IMR-90 (cell line): ENCODE measurements around the gene KRTAP12-3. TPM values are rescaled to one million over a fixed set of nuclear protein-coding genes. Genes with fewer than 3 reads are reported as not detected.

Experiments used
- ATAC-seq: fragments of 200-7000 bp; cut with Tn5 transposase; 2 replicates; pipeline ENCODE4 v1.9.1; 2020; ENCODE audit warnings: low read depth, mild to moderate bottlenecking, moderate library complexity
- BruUV-seq: library from RNA; stranded (reverse); fragments of 400-500 nt; replicated peaks from 2 replicates; lab custom pipeline; 2021; lab: Mats Ljungman, UMichigan
- CTCF ChIA-PET: fragments of 300-600 bp; formaldehyde crosslinking; extraction: SDS; loops from one replicate; lab custom pipeline; 2021; ENCODE audit warnings: antibody characterized with exemption; lab: Yijun Ruan, JAX
- POLR2A ChIA-PET: fragments of 300-600 bp; sonication (Branson Sonifier 250); formaldehyde crosslinking; loops from one replicate; lab custom pipeline; 2022; ENCODE audit warnings: antibody characterized with exemption; ENCODE audit not compliant: unreplicated experiment; lab: Charles Lee
- DNase-seq: peaks from one replicate; pipeline ENCODE4 v3.0.0; 2013
- H2AFZ ChIP-seq: replicated peaks from 2 replicates; pipeline ENCODE3; 2013; ENCODE audit warnings: low read length, mild to moderate bottlenecking; ENCODE audit not compliant: poor library complexity
- H2AK5ac ChIP-seq: 2 replicates; pipeline ENCODE4 v1.6.1; 2013; ENCODE audit warnings: low read depth, low read length, inconsistent platforms
- H2AK9ac ChIP-seq: replicated peaks from 2 replicates; pipeline ENCODE3; 2013; ENCODE audit warnings: mild to moderate bottlenecking, low read depth, low read length, moderate library complexity; ENCODE audit not compliant: poor library complexity
- H2BK120ac ChIP-seq: 2 replicates; pipeline ENCODE4 v1.6.1; 2013; ENCODE audit warnings: low read depth, low read length, inconsistent platforms
- H2BK15ac ChIP-seq: 3 replicates; pipeline ENCODE4 v1.6.1; 2013; ENCODE audit warnings: low read depth, low read length, inconsistent platforms
- H2BK20ac ChIP-seq: 2 replicates; pipeline ENCODE4 v1.6.1; 2013; ENCODE audit warnings: low read depth, mild to moderate bottlenecking, inconsistent platforms, low read length, moderate library complexity
- H2BK5ac ChIP-seq: 2 replicates; pipeline ENCODE4 v1.6.1; 2013; ENCODE audit warnings: mild to moderate bottlenecking, low read depth, low read length, inconsistent platforms; ENCODE audit not compliant: poor library complexity, severe bottlenecking
- H3K14ac ChIP-seq: replicated peaks from 2 replicates; pipeline ENCODE4 v1.6.1; 2013; ENCODE audit warnings: low read depth, low read length, inconsistent platforms
- H3K18ac ChIP-seq: 2 replicates; pipeline ENCODE4 v1.6.1; 2013; ENCODE audit warnings: low read depth, low read length, control low read depth
- H3K23ac ChIP-seq: 2 replicates; pipeline ENCODE4 v1.6.1; 2013; ENCODE audit warnings: low read depth, low read length, inconsistent platforms
- H3K27ac ChIP-seq: 2 replicates; pipeline ENCODE4 v1.5.1; 2013; ENCODE audit warnings: mild to moderate bottlenecking, control low read depth, low read length; ENCODE audit not compliant: insufficient read depth
- H3K27me3 ChIP-seq: 2 replicates; pipeline ENCODE4 v1.6.1; 2013; ENCODE audit warnings: low read length; ENCODE audit not compliant: control insufficient read depth, insufficient read depth
- H3K36me3 ChIP-seq: 2 replicates; pipeline ENCODE4 v1.6.1; 2013; ENCODE audit warnings: low read length, mixed read lengths; ENCODE audit not compliant: control insufficient read depth, insufficient read depth
- H3K4ac ChIP-seq: 2 replicates; pipeline ENCODE4 v1.6.1; 2013; ENCODE audit warnings: low read depth, low read length, inconsistent platforms
- H3K4me1 ChIP-seq: 2 replicates; pipeline ENCODE4 v1.6.1; 2013; ENCODE audit warnings: low read length, mixed read lengths; ENCODE audit not compliant: control insufficient read depth, insufficient read depth
- H3K4me2 ChIP-seq: 2 replicates; pipeline ENCODE4 v1.6.1; 2013; ENCODE audit warnings: low read depth, mild to moderate bottlenecking, control low read depth, low read length, moderate library complexity
- H3K4me3 ChIP-seq: 2 replicates; pipeline ENCODE4 v1.5.1; 2013; ENCODE audit warnings: low read depth, mild to moderate bottlenecking, control low read depth, low read length, moderate library complexity; ENCODE audit not compliant: insufficient read depth
- H3K56ac ChIP-seq: 2 replicates; pipeline ENCODE4 v1.6.1; 2013; ENCODE audit warnings: low read length, inconsistent platforms; ENCODE audit not compliant: insufficient read depth; ENCODE audit errors: extremely low read depth
- H3K79me1 ChIP-seq, 2 experiments: 2 replicates each; pipeline ENCODE4 v1.6.1; 2013; ENCODE audit warnings: low read length in 2 of 2, inconsistent platforms in 1 of 2, low read depth in 1 of 2
- H3K9ac ChIP-seq: 2 replicates; pipeline ENCODE4 v1.6.1; 2013; ENCODE audit warnings: low read depth, low read length, control low read depth
- H3K9me1 ChIP-seq: 2 replicates; pipeline ENCODE4 v1.6.1; 2013; ENCODE audit warnings: low read length, inconsistent platforms; ENCODE audit not compliant: insufficient read depth
- H3K9me3 ChIP-seq: 2 replicates; pipeline ENCODE4 v1.6.1; 2013; ENCODE audit warnings: low read length; ENCODE audit not compliant: control insufficient read depth, insufficient read depth
- H4K20me1 ChIP-seq: 2 replicates; pipeline ENCODE4 v1.6.1; 2013; ENCODE audit warnings: low read length, inconsistent platforms; ENCODE audit not compliant: insufficient read depth
- H4K5ac ChIP-seq: 2 replicates; pipeline ENCODE4 v1.6.1; 2013; ENCODE audit warnings: mild to moderate bottlenecking, low read depth, low read length, control low read depth
- H4K8ac ChIP-seq, 2 experiments: 2 replicates each; pipeline ENCODE4 v1.6.1; 2013; ENCODE audit warnings: low read depth in 2 of 2, low read length in 2 of 2, control low read depth in 1 of 2, inconsistent platforms in 1 of 2
- H4K91ac ChIP-seq: 2 replicates; pipeline ENCODE4 v1.6.1; 2013; ENCODE audit warnings: low read depth, low read length, inconsistent platforms; ENCODE audit not compliant: insufficient read depth
- BHLHE40 ChIP-seq: fragments of 150-350 bp; IDR thresholded peaks from 2 replicates; pipeline ENCODE4 v1.6.1; 2016; ENCODE audit warnings: mild to moderate bottlenecking, low read depth, low read length
- CEBPB ChIP-seq: IDR thresholded peaks from 2 replicates; pipeline ENCODE4 v1.6.1; 2012; ENCODE audit warnings: low read depth, low read length, improper control_type of control experiment
- CHD1 ChIP-seq: IDR thresholded peaks from 2 replicates; pipeline ENCODE4 v1.6.1; 2012; ENCODE audit warnings: low read depth, low read length, improper control_type of control experiment
- FOS ChIP-seq: fragments of 150-350 bp; IDR thresholded peaks from 2 replicates; pipeline ENCODE4 v1.6.1; 2016; ENCODE audit warnings: low read depth, low read length
- MAFK ChIP-seq: IDR thresholded peaks from 2 replicates; pipeline ENCODE4 v1.6.1; 2012; ENCODE audit warnings: low read depth, low read length, improper control_type of control experiment
- MAZ ChIP-seq: IDR thresholded peaks from 2 replicates; pipeline ENCODE4 v1.6.1; 2012; ENCODE audit warnings: low read depth, mild to moderate bottlenecking, low read length, improper control_type of control experiment, moderate library complexity, borderline replicate concordance
- MXI1 ChIP-seq: IDR thresholded peaks from 2 replicates; pipeline ENCODE4 v1.6.1; 2012; ENCODE audit warnings: low read depth, mild to moderate bottlenecking, low read length, moderate library complexity, borderline replicate concordance
- NFE2L2 ChIP-seq: fragments of 150-350 bp; IDR thresholded peaks from 2 replicates; pipeline ENCODE4 v1.6.1; 2016; ENCODE audit warnings: low read depth, mild to moderate bottlenecking, low read length
- POLR2A ChIP-seq: IDR thresholded peaks from 2 replicates; pipeline ENCODE4 v1.6.1; 2012; ENCODE audit warnings: mild to moderate bottlenecking, low read depth, low read length
- RAD21 ChIP-seq: IDR thresholded peaks from 2 replicates; pipeline ENCODE4 v1.6.1; 2012; ENCODE audit warnings: low read length, improper control_type of control experiment
- RCOR1 ChIP-seq: IDR thresholded peaks from 2 replicates; pipeline ENCODE4 v1.6.1; 2012; ENCODE audit warnings: mild to moderate bottlenecking, low read length, improper control_type of control experiment; ENCODE audit not compliant: insufficient replicate concordance
- RFX5 ChIP-seq: IDR thresholded peaks from 2 replicates; pipeline ENCODE4 v1.8.0; 2012; ENCODE audit warnings: low read depth, mild to moderate bottlenecking, low read length, moderate library complexity
- SMC3 ChIP-seq: fragments of 150-350 bp; IDR thresholded peaks from 2 replicates; pipeline ENCODE4 v1.6.1; 2016; ENCODE audit warnings: low read depth, mild to moderate bottlenecking, antibody characterized with exemption, low read length, moderate library complexity
- WGBS, 2 experiments: methylation state at CpG; one replicate each; pipeline versions ENCODE4 v1.1.5 to v1.1.7; 2013; ENCODE audit warnings: missing lambda C conversion rate in 2 of 2; ENCODE audit not compliant: insufficient read length in 1 of 2; ENCODE audit errors: extremely low coverage in 2 of 2; 5-methylcytosine and 5-hydroxymethylcytosine counted together
- dilution Hi-C: fragments of 300-500 bp; cut with HindIII; formaldehyde crosslinking; loops from one replicate; pipeline ENCODE4 v1.14.3; 2018; ENCODE audit warnings: low sequenced_read_pairs; ENCODE audit not compliant: unreplicated experiment
- in situ Hi-C: fragments of 300-500 bp; cut with MboI; formaldehyde crosslinking; loops from 3 replicates; pipeline ENCODE4 v1.14.3; 2019; ENCODE audit warnings: low sequenced_read_pairs, inconsistent platforms, mixed read lengths
- intact Hi-C: fragments of 100-400 bp; cut with micrococcal nuclease; formaldehyde crosslinking; loops from 2 replicates; pipeline ENCODE4 v1.10.0; 2022
- polyA plus RNA-seq, 3 experiments: library from polyadenylated mRNA; depleted of rRNA; stranded (reverse); fragments of >200 nt; gene quantifications; 2 replicates each; pipeline ENCODE4 v1.2.3, GENCODE V29; 2012; ENCODE audit warnings: low replicate concordance in 1 of 3
- total RNA-seq: library from RNA; depleted of rRNA; stranded (reverse); fragments of >200 nt; gene quantifications from 2 replicates; pipeline ENCODE4 v1.2.3, GENCODE V29; 2012
- TF ChIP-seq, protein P1 (sequence below): fragments of 150-350 bp; IDR thresholded peaks from 2 replicates; pipeline ENCODE4 v1.6.1; 2017; ENCODE audit warnings: mild to moderate bottlenecking, antibody characterized with exemption, low read length, low read depth
- TF ChIP-seq, protein P2 (sequence below): fragments of 150-350 bp; IDR thresholded peaks from 2 replicates; pipeline ENCODE4 v1.6.1; 2016; ENCODE audit warnings: low read depth, mild to moderate bottlenecking, low read length, moderate library complexity, borderline replicate concordance
- TF ChIP-seq, protein P3 (sequence below): conservative IDR thresholded peaks from 2 replicates; pipeline ENCODE4 v1.5.1; 2012; ENCODE audit warnings: mild to moderate bottlenecking, low read depth, low read length, improper control_type of control experiment

The KRTAP12-3 gene
- total and polyA plus RNA-seq, 2 of the 4 experiments (the other 2 are of a cell fraction): not detected

DNA sequence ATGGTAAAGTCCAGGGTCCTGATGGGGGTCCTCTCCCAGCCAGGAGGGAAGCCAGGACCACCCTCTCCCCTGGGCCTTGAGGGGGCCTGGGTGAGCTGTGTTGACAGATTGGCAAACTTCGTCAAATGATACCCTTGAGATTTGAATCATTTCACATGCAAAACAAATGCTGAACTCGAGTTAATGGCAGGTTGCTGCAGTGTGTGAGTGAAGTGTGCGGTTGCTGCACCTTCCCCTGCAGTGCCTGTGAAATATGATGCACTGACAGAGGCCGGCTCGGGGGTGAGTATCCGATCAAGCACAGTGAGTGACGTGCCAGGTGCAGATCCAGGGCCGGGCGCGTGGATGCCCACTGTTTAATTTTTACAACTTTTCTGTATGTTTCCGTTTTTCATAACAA lies 29.9 kb downstream of the KRTAP12-3 start:
- peaks cover 31% of the 10 kb centered on the region for H3K27me3 ChIP-seq
- H4K5ac ChIP-seq: no peak overlapping the region
- 20% methylated on average over 1 of the region's 11 CpGs; no CpG with 5 or more reads in 1 of the 2 experiments for WGBS, 2 experiments
- no peak overlapping the region for H2AFZ ChIP-seq
- ChIA-PET POLR2A (no interaction called here), CTCF (no interaction called here)
- no peak overlapping the region for H3K4me3 ChIP-seq
- H3K14ac ChIP-seq: no peak overlapping the region
- H2BK20ac ChIP-seq: no peak overlapping the region
- TF ChIP-seq SMC3 (no peak), RCOR1 (no peak), RFX5 (no peak), POLR2A (no peak), MAZ (no peak), CEBPB (no peak), MXI1 (no peak), RAD21 (no peak), MAFK (no peak), NFE2L2 (no peak), FOS (no peak), CHD1 (no peak), BHLHE40 (no peak)
- TF ChIP-seq, protein P1, sequence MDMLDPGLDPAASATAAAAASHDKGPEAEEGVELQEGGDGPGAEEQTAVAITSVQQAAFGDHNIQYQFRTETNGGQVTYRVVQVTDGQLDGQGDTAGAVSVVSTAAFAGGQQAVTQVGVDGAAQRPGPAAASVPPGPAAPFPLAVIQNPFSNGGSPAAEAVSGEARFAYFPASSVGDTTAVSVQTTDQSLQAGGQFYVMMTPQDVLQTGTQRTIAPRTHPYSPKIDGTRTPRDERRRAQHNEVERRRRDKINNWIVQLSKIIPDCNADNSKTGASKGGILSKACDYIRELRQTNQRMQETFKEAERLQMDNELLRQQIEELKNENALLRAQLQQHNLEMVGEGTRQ: no peak
- TF ChIP-seq, protein P2, sequence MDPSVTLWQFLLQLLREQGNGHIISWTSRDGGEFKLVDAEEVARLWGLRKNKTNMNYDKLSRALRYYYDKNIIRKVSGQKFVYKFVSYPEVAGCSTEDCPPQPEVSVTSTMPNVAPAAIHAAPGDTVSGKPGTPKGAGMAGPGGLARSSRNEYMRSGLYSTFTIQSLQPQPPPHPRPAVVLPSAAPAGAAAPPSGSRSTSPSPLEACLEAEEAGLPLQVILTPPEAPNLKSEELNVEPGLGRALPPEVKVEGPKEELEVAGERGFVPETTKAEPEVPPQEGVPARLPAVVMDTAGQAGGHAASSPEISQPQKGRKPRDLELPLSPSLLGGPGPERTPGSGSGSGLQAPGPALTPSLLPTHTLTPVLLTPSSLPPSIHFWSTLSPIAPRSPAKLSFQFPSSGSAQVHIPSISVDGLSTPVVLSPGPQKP: no peak
- TF ChIP-seq, protein P3, sequence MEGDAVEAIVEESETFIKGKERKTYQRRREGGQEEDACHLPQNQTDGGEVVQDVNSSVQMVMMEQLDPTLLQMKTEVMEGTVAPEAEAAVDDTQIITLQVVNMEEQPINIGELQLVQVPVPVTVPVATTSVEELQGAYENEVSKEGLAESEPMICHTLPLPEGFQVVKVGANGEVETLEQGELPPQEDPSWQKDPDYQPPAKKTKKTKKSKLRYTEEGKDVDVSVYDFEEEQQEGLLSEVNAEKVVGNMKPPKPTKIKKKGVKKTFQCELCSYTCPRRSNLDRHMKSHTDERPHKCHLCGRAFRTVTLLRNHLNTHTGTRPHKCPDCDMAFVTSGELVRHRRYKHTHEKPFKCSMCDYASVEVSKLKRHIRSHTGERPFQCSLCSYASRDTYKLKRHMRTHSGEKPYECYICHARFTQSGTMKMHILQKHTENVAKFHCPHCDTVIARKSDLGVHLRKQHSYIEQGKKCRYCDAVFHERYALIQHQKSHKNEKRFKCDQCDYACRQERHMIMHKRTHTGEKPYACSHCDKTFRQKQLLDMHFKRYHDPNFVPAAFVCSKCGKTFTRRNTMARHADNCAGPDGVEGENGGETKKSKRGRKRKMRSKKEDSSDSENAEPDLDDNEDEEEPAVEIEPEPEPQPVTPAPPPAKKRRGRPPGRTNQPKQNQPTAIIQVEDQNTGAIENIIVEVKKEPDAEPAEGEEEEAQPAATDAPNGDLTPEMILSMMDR: no peak
- H3K36me3 ChIP-seq: no peaks in the 10 kb centered on the region
- no TSS peak for BruUV-seq
- no peaks in the 10 kb centered on the region for H3K9me3 ChIP-seq
- no peak overlapping the region for H2AK5ac ChIP-seq
- no peaks in the 10 kb centered on the region for H3K9me1 ChIP-seq
- dilution Hi-C loops: no loop called here
- intact Hi-C loops: no loop called here
- H3K18ac ChIP-seq: no peak overlapping the region
- H3K79me1 ChIP-seq: no peaks in the 10 kb centered on the region
- H4K20me1 ChIP-seq: no peaks in the 10 kb centered on the region
- H3K4me1 ChIP-seq: no peaks in the 10 kb centered on the region
- no peak overlapping the region for H3K23ac ChIP-seq
- in situ Hi-C loops: no loop called here
- H3K4me2 ChIP-seq: no peak overlapping the region
- H3K9ac ChIP-seq: no peak overlapping the region
- ATAC-seq (no peak), DNase-seq (no peak)
- H3K56ac ChIP-seq: no peak overlapping the region
- H3K27ac ChIP-seq: no peak overlapping the region
- H2BK15ac ChIP-seq: no peak overlapping the region
- H2BK5ac ChIP-seq: no peak overlapping the region
- H4K91ac ChIP-seq: no peak overlapping the region
- no peak overlapping the region for H3K4ac ChIP-seq
- no peak overlapping the region for H2AK9ac ChIP-seq
- H2BK120ac ChIP-seq: no peak overlapping the region
- H4K8ac ChIP-seq: no peak overlapping the region
